Left lung (tissue), 10 donors: Measurements from ENCODE around the gene ST6GALNAC6. TPM values are rescaled to one million over a fixed set of nuclear protein-coding genes. Genes with fewer than 3 reads are reported as not detected.

Experiments
- ATAC-seq: fragments of 200-7000 bp; cut with Tn5 transposase; one replicate; pipeline ENCODE4 v1.9.1; 2020; ENCODE audit warnings: moderate library complexity
- DNase-seq, 4 donors: peaks; one replicate each; pipeline ENCODE4 v3.0.0-alpha.2; 2013 to 2020
- H3K27ac ChIP-seq, 2 donors: fragments of 200-600 bp; sonication (generic) in 1 of 2; one replicate each; pipeline versions ENCODE4 v1.5.0 to v1.8.0; 2020 to 2021
- H3K27me3 ChIP-seq, 2 donors: fragments of 200-600 bp; sonication (generic) in 1 of 2; one replicate each; pipeline versions ENCODE4 v1.5.0 to v1.8.0; 2020 to 2021
- H3K36me3 ChIP-seq, 2 donors: fragments of 200-600 bp; sonication (generic) in 1 of 2; one replicate each; pipeline versions ENCODE4 v1.5.0 to v1.8.0; 2020 to 2021
- H3K4me1 ChIP-seq, 2 donors: fragments of 200-600 bp; one replicate each; pipeline ENCODE4 v1.8.0; 2021
- H3K4me3 ChIP-seq, 2 donors: fragments of 200-600 bp; sonication (generic) in 1 of 2; one replicate each; pipeline versions ENCODE4 v1.5.0 to v1.8.0; 2020 to 2021; ENCODE audit warnings: mild to moderate bottlenecking in 1 of 2
- H3K9me3 ChIP-seq, 2 donors: fragments of 200-600 bp; sonication (generic) in 1 of 2; one replicate each; pipeline versions ENCODE4 v1.5.0 to v1.8.0; 2020 to 2021
- CTCF ChIP-seq, 2 donors: fragments of 200-600 bp; sonication (generic) in 1 of 2; IDR thresholded peaks; one replicate each; pipeline versions ENCODE4 v1.5.0 to v1.8.0; 2021; ENCODE audit warnings: antibody characterized with exemption in 2 of 2
- intact Hi-C, 2 donors: fragments of 100-400 bp; cut with DNase I; formaldehyde crosslinking; loops; one replicate each; pipeline versions ENCODE4 v1.11.2 to v1.14.2; 2022
- polyA plus RNA-seq, 6 donors: library from polyadenylated mRNA; unstranded; fragments of 120-200 nt; gene quantifications; one replicate each; pipeline ENCODE4 v1.2.1, GENCODE V29; 2013; ENCODE audit not compliant: insufficient read length in 6 of 6
- total RNA-seq, 2 donors: library from RNA; stranded (reverse); fragmentation: NEBNext Ultra II Directional; extraction: Animal tissue kit (Norgen Biotek cat#: 25700); gene quantifications; one replicate each; pipeline ENCODE4 v1.2.1, GENCODE V29; 2021
- donor health status: DM: no; HTN: yes; CAD: no.
- donor health status: DM: no; HTN: no; CAD: no.

The ST6GALNAC6 gene
- total and polyA plus RNA-seq, 8 donors, result 43.5 to 57.0 (median 48.6) TPM

- no peak for TF ChIP-seq CTCF (IDR thresholded peaks at IDR 0.05)
- peaks cover 0 to 16% of the 10 kb centered on the region in 2 donors for H3K9me3 ChIP-seq
- intact Hi-C loops, result no loop called here
- ATAC-seq (peak; percentile 24), DNase-seq (no peak)
- H3K4me1 ChIP-seq, result peaks cover 13 to 68% of the 10 kb centered on the region in 2 donors
- H3K27me3 ChIP-seq, result no peaks in the 10 kb centered on the region
- peak overlapping the region; percentile 85 to 88 for H3K27ac ChIP-seq
- peaks cover 0 to 36% of the 10 kb centered on the region in 2 donors for H3K36me3 ChIP-seq
- H3K4me3 ChIP-seq, result peak overlapping the region; percentile 73 to 75
Observed at GRCh38 chr9:127853312-127854183, 45.9 kb downstream of the ST6GALNAC6 start.

DNA sequence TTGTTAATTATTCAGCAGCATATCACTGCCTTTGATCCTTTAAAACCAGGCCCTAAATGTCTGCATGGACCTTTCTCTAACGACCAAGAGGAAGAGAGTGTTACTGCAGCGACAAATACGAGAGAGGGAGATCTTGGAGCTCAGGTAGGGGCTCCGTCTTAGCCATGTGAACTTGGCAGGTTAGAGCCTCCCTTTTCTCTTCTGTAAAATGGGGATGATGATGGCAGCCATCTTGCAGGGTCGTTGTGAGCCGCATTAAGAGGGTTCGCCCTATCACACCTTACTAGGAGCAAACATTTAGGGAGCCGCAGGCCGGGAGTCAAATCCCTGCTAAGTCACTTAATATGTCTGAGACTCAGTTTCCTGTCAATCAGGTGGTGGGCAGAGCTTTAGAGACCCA lies 46.6 kb downstream of the ST6GALNAC6 start:
- DNase-seq, result no peak
- no peak for ATAC-seq
- no peaks in the 10 kb centered on the region for H3K27me3 ChIP-seq
- peaks cover 6 to 68% of the 10 kb centered on the region in 2 donors for H3K4me1 ChIP-seq
- intact Hi-C loops, result no loop called here
- H3K4me3 ChIP-seq, result peak overlapping the region; percentile 73 to 75
- no peak for TF ChIP-seq CTCF (IDR thresholded peaks at IDR 0.05)
- peaks cover 0 to 37% of the 10 kb centered on the region in 2 donors for H3K36me3 ChIP-seq
- peak overlapping the region; percentile 85 to 88 for H3K27ac ChIP-seq
- peaks cover 0 to 16% of the 10 kb centered on the region in 2 donors for H3K9me3 ChIP-seq

- Histone ChIP-seq H3K36me3 (peaks cover 0 to 40% of the 10 kb centered on the region in 2 donors), H3K27me3 (no peaks in the 10 kb centered on the region), H3K4me1 (peaks cover 14 to 67% of the 10 kb centered on the region in 2 donors), H3K27ac (peak overlapping the region; percentile 67 to 85), H3K4me3 (peak overlapping the region in 1 of 2 donors; percentile 73), H3K9me3 (peaks cover 0 to 16% of the 10 kb centered on the region in 2 donors)
- TF ChIP-seq CTCF (IDR thresholded peaks at IDR 0.05), result no peak
- intact Hi-C loops, result no loop called here
- no peak for DNase-seq
- no peak for ATAC-seq
Observed at GRCh38 chr9:127850286-127850830, 49.0 kb downstream of the ST6GALNAC6 start.

DNA sequence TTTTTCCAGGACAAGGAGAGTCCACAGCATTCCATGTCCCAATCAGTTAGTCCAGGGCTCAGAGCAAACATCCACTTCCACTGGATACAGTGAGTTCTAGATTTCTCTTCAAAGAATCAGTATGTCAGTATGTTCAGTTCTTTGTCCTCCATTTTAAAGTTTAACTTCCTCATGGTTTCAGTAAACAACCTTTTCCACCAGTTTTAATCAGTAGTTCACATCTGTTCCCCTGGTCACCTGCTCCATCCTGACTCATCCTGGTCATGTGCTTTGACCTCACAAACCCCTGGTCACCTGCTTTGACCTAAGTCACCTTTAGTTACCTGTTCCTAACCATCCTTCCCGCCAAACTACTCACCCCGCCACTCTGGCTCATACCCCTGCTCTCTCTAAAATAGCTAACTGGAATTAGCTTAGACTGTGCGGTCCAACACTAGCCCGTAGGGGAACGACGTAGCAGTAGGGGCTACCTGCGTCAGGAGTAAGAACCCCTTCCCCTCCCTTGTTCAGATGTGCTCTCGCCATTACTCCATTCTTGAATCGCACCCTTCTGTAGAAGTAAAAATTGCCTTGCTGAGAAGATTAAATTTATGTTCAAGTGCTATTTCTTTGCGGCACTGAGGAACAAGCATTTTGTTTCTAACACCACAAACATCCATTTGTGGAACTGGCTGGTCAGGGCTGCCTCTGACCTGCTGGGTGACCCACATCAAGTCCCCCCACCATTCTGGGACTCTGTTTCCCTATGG lies 50.5 kb downstream of the ST6GALNAC6 start:
- intact Hi-C loops, result no loop called here
- Histone ChIP-seq H3K4me1 (peaks cover 8 to 69% of the 10 kb centered on the region in 2 donors), H3K9me3 (peaks cover 0 to 16% of the 10 kb centered on the region in 2 donors), H3K4me3 (peak overlapping the region in 1 of 2 donors; percentile 73), H3K36me3 (peaks cover 0 to 40% of the 10 kb centered on the region in 2 donors), H3K27me3 (no peaks in the 10 kb centered on the region), H3K27ac (peak overlapping the region in 1 of 2 donors; percentile 85)
- ATAC-seq, result no peak
- no peak for DNase-seq
- no peak for TF ChIP-seq CTCF (IDR thresholded peaks at IDR 0.05)
